H7 (cell line): ENCODE measurements around the gene IQCK. TPM values are rescaled to one million over a fixed set of nuclear protein-coding genes. Genes with fewer than 3 reads are reported as not detected.

Experiments used
- DNase-seq: peaks from one replicate; pipeline ENCODE4 v3.0.0; 2012
- H3K27me3 ChIP-seq: 2 replicates; pipeline ENCODE4 v1.6.0; 2011; ENCODE audit warnings: mild to moderate bottlenecking, low read length; ENCODE audit not compliant: control insufficient read depth, insufficient read depth
- H3K36me3 ChIP-seq: replicated peaks from 2 replicates; pipeline ENCODE4 v1.5.1; 2011; ENCODE audit warnings: low read length; ENCODE audit not compliant: control insufficient read depth, insufficient read depth
- H3K4me3 ChIP-seq: 2 replicates; pipeline ENCODE4 v1.5.1; 2011; ENCODE audit warnings: low read depth, mild to moderate bottlenecking, control low read depth, low read length, moderate library complexity; ENCODE audit not compliant: insufficient read depth
- total RNA-seq: library from RNA; depleted of rRNA; stranded (reverse); fragments of >200 nt; shearing (Covaris generic); gene quantifications from 2 replicates; pipeline ENCODE4 v1.2.3, GENCODE V29; 2014

IQCK gene
- total RNA-seq, 1 experiment from 2014 or later: 4.4 TPM

- Histone ChIP-seq H3K36me3 (no peaks in the 10 kb centered on the region), H3K4me3 (no peak overlapping the region), H3K27me3 (no peaks in the 10 kb centered on the region)
- DNase-seq: no peak
These were observed 113.0 kb downstream of the IQCK start for GRCh38 chr16:19830902-19831560.

- H3K36me3 ChIP-seq: no peaks in the 10 kb centered on the region
- H3K27me3 ChIP-seq: no peaks in the 10 kb centered on the region
- DNase-seq: no peak
- H3K4me3 ChIP-seq: no peak overlapping the region
These were observed 113.6 kb downstream of the IQCK start for GRCh38 chr16:19831678-19832077.

GRCh38 chr16:19833176-19833575, 115.1 kb downstream of the IQCK start:
- Histone ChIP-seq H3K27me3 (no peaks in the 10 kb centered on the region), H3K4me3 (no peak overlapping the region), H3K36me3 (no peaks in the 10 kb centered on the region)
- no peak for DNase-seq

- DNase-seq: no peak
- Histone ChIP-seq H3K36me3 (no peaks in the 10 kb centered on the region), H3K4me3 (no peak overlapping the region), H3K27me3 (no peaks in the 10 kb centered on the region)
These were observed 115.5 kb downstream of the IQCK start for GRCh38 chr16:19833581-19833980.

- Histone ChIP-seq H3K27me3 (no peaks in the 10 kb centered on the region), H3K4me3 (no peak overlapping the region), H3K36me3 (no peaks in the 10 kb centered on the region)
- DNase-seq: no peak
These were observed 117.1 kb downstream of the IQCK start for GRCh38 chr16:19835196-19835595.

- Histone ChIP-seq H3K27me3 (no peaks in the 10 kb centered on the region), H3K4me3 (no peak overlapping the region), H3K36me3 (no peaks in the 10 kb centered on the region)
- DNase-seq: no peak
These were observed 117.9 kb downstream of the IQCK start for GRCh38 chr16:19835968-19836421.

GRCh38 chr16:19837331-19837980, 119.4 kb downstream of the IQCK start:
- Histone ChIP-seq H3K36me3 (no peaks in the 10 kb centered on the region), H3K4me3 (no peak overlapping the region), H3K27me3 (no peaks in the 10 kb centered on the region)
- no peak for DNase-seq

- Histone ChIP-seq H3K4me3 (no peak overlapping the region), H3K27me3 (no peaks in the 10 kb centered on the region), H3K36me3 (no peaks in the 10 kb centered on the region)
- DNase-seq: peak; percentile 51
These were observed 120.1 kb downstream of the IQCK start for GRCh38 chr16:19837984-19838707.

- no peak for DNase-seq
- Histone ChIP-seq H3K4me3 (no peak overlapping the region), H3K36me3 (no peaks in the 10 kb centered on the region), H3K27me3 (no peaks in the 10 kb centered on the region)
These were observed 122.5 kb downstream of the IQCK start for GRCh38 chr16:19840524-19841110.

- no peak for DNase-seq
- Histone ChIP-seq H3K4me3 (no peak overlapping the region), H3K36me3 (no peaks in the 10 kb centered on the region), H3K27me3 (no peaks in the 10 kb centered on the region)
These were observed 123.1 kb downstream of the IQCK start for GRCh38 chr16:19841184-19841583.

- no peaks in the 10 kb centered on the region for H3K36me3 ChIP-seq
- no peaks in the 10 kb centered on the region for H3K27me3 ChIP-seq
- no peak for DNase-seq
- H3K4me3 ChIP-seq: no peak overlapping the region
These were observed 124.5 kb downstream of the IQCK start for GRCh38 chr16:19842426-19843157.

- no peak for DNase-seq
- no peaks in the 10 kb centered on the region for H3K36me3 ChIP-seq
- H3K4me3 ChIP-seq: no peak overlapping the region
- H3K27me3 ChIP-seq: no peaks in the 10 kb centered on the region
These were observed 125.3 kb downstream of the IQCK start for GRCh38 chr16:19843371-19843770.

GRCh38 chr16:19844945-19845641, 127.0 kb downstream of the IQCK start:
- DNase-seq: no peak
- Histone ChIP-seq H3K4me3 (no peak overlapping the region), H3K27me3 (no peaks in the 10 kb centered on the region), H3K36me3 (no peaks in the 10 kb centered on the region)

GRCh38 chr16:19846436-19846835, 128.4 kb downstream of the IQCK start:
- Histone ChIP-seq H3K4me3 (no peak overlapping the region), H3K36me3 (no peaks in the 10 kb centered on the region), H3K27me3 (no peaks in the 10 kb centered on the region)
- DNase-seq: no peak
